Medulla oblongata (tissue), 1 donor: Measurements from ENCODE around the gene WASF2.
"Not testable (repeated sequence)": the region's sequence is repeated elsewhere in the genome, so short reads cannot be mapped to it uniquely, and the experiment has no call there.

Experiments used
- DNase-seq: peaks from one replicate; pipeline ENCODE4 v3.0.0-alpha.2; 2015; ENCODE audit errors: extremely low spot score

The WASF2 gene

DNA sequence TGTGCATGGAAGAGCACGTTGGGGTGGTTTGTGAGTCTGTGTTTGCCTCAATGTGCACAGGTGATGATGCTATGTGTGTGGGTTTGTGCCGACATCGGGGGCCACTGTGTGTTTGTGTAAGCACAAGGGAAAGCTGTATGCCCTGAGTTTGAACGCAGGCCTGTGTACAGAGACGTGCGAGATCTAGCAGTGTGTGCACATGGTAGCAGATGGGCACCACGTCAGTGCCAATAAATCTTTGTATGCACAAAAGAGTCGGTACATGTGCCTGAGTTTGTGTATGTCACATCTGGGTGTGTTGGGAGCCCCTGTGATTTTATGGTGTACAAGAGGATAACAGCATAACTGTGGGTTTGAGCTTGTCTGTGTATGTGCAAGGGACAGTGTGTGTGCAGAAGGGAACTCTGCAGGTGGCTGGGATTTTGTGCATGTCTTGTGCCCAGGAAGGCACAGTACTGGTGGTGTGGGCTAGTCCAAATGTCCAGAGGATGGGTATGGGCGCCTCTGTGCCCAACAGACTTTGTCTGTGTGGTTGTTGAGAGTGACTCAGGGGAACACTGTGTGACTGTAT is 32.0 kb upstream of the WASF2 start:
- DNase-seq = no peak

DNA sequence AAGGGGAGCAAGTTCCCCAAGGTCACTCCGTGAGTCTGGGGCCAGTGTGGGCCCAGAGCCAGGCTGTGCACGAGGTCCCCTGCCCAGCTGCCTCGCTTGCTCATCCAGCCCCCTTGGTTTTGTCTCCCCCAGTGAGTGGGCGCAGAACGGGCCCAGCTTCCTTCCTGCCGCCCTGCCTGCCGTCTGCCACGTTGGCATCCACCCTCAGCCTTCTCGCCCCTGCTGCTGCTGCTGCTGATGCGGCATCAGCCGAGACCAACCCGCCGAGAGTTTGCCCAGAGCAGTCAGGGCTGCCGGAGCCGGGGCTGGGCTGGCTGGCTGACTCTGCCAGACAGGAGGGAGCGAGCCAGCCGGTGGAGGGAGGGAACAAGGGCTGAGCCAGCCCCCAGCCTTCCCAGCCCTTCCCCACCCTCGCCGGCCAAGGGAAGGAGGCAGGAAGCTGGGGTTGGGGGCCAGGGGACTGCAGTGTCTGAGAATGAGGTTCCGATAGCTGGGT is 31.4 kb upstream of the WASF2 start:
- no peak for DNase-seq

DNA sequence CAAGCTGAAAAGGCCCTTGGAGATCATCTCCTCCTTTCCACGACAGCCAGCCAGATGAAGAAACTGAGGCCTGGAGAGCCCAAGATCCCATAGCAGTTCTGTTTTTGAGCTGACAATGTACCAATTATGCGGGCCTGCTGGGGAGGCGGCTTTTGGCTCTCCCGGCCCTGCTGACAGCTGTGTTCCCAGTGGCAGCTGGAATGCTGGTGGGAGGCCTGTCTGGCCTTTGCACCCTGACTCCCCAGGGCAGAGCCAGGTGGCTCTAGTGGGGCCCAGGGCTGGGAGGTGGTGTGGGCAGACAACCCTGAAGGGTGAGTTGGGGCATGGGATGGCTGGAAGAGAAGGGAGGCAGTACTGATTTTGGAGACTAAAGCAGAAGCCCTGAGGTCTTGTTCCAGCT is 30.7 kb upstream of the WASF2 start:
- DNase-seq = no peak

DNA sequence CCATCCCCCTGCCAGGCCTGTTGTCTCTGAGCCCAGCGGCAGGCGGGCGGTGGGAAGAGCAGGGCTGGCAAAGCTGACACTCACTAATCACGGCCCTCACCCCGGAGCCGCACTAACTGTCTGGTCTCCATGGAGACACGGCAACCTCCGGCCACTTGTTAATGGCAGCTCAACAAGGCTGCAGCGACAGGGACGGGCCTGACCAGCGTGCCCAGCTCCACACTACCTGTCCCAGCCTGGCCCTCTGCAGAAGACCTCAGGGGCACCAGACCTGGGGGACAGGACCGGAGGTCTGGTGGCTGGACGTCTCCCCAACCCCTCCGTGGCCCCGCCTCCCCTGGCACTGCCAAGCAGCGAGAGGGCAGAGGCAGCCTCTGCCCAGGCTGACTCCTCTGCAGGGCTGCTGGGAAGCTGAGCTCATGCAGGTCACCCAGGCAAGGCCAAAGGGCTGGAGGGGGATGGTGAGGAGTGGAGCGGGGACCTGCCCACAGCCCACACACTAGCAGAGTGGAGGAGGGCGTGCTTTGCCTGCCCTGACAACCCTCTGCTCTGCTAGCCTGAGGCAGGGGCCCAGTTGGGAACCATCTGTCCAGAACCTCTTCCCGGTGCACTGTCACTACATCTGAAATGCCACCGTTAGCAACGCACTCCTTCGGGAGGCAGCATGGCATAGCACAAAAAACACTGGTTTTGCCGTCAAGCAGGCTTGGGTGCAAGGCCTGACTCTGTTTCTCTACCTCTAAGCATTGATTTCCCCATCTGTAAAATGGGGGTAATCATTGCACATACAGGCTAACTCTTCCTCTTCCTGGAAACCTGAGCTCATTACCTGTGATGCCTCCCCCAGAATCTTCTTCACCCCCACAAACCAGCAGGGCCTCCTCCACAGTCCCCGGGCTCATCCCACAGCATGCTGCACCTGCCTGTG is 29.6 kb upstream of the WASF2 start:
- DNase-seq = peak; percentile 74

DNA sequence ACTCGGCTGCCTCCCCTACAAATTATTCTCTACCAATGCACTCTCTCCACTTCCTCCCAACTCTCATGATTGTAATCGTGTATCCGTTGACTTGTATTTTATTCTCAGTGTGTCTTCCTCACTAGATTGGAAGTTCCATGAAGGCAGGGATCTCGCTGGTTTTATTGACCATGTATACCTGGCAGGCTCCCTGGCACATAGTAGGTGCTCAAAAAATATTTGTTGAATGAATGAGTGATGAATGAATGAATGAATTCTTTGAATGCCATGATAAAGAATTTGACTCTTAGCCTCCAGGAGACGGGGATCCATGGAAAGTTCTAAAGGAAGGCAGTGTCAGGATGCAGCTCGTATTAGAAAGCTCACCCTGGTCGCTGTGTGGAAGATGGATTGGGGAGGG is 28.8 kb upstream of the WASF2 start:
- no peak for DNase-seq

DNA sequence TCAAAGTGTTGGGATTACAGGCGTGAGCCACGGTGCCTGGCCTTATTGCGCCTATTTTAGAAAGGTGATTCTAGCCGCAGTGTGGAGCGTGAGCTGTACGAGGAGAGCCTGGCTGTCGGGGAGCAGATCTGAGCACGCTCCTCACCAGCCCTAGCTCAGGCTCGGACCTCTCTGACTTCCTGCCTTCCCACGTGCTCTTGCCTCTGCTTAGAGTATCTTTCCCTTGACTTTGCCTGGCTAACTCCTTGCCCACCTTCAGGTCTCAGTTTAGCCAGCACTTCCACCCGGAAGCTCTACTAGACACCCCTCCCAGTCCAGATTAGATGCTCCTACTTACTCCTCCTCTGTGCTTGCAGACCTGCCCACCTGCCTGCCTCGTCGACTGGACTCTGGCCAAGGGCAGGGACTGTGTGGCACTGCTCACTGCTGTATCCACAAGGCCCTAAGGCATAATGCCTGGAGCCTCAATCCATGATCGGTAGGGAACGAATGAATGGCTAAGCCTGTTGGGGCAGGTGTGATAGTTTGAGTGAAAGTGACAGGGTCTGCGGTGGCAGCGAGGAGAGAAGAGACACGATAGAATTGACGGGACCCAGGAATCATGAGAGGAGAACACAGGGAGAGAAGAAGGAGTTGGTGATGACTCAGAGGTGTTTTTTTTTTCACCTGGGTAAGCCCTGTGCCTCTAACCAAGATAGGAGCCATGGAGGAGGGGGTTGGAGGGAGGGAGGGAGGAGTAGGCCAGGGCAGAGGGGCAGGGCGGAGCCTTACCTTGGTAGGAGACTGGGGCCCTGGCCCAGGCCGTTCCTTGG is 28.1 kb upstream of the WASF2 start:
- DNase-seq = no peak

DNA sequence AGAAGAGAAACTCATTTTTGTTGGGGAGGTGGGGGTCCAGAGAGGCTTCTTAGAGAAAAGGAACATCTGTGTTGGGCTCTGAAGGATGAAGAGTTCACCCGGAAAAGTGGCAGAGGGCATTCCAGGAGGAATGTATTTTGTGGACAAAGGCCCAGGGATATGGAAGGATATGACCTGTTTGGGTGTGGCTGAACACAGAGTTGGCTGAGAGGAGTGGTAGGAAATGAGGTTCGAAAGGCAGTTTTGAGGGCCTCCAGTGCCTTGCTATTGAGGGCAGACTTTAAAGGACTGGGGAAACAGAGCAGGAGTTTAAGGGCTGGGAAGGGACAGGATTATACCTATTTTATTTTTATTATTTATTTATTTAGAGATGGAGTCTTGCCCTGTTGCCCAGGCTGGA is 27.3 kb upstream of the WASF2 start:
- no peak for DNase-seq

DNA sequence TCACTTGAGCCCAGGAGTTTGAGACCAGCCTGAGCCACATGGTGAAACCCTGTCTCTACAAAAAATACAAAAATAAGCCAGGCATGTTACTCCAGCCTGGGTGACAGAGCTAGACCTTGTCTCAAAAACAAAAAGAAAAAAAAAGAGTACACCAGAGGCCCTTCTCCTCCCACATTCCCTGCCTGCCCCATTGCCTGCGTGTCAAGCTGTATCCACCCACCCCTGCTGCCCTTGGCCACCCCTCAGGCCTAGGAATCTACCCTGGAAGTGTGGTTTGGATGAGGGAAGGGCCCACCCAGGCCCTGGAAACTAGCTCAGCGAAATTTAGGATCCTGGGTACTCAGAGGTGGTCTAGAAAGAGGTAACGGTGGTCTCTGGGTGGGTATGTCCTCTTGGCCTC is 25.7 kb upstream of the WASF2 start:
- no peak for DNase-seq

DNA sequence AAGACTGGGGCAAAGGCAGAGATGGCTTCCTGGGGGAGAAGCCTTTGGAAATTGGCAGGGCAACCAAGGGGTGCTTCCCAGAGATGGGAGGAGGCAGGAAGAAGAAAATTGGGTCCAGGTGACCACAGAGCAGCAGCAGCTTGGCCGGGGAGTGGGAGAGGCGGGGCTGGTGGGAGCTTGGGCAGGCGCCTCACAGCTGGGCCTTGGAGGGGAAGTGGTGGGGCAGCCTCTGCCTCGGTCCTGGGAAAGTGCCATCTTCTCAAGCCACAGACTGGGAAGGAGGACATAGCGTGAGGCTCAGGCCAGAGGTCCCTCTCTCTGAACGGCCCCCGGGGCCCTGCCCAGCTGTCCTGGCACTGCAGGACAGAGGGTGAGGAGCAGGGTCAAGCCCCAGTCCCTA is 24.0 kb upstream of the WASF2 start:
- no peak for DNase-seq

DNA sequence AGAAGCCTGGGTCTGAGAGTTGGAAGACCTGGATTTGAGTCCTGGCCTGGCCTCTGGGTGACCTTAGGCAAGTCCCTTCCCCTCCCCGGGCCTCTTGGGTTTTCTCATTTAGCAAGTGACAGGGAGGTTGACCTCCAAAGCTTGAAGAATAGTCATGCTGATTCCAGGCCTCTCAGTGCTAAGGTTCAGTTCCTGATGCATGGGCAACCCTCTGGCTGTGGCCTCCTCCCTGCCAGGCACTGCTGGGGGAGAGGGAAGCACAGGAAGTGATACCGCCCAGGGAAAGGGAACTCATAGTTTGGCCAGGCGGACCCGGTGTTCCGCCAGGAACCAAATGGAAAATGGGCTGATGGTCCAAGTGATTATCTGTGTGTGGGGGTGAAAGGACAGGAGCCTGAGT is 23.6 kb upstream of the WASF2 start:
- DNase-seq = no peak

DNA sequence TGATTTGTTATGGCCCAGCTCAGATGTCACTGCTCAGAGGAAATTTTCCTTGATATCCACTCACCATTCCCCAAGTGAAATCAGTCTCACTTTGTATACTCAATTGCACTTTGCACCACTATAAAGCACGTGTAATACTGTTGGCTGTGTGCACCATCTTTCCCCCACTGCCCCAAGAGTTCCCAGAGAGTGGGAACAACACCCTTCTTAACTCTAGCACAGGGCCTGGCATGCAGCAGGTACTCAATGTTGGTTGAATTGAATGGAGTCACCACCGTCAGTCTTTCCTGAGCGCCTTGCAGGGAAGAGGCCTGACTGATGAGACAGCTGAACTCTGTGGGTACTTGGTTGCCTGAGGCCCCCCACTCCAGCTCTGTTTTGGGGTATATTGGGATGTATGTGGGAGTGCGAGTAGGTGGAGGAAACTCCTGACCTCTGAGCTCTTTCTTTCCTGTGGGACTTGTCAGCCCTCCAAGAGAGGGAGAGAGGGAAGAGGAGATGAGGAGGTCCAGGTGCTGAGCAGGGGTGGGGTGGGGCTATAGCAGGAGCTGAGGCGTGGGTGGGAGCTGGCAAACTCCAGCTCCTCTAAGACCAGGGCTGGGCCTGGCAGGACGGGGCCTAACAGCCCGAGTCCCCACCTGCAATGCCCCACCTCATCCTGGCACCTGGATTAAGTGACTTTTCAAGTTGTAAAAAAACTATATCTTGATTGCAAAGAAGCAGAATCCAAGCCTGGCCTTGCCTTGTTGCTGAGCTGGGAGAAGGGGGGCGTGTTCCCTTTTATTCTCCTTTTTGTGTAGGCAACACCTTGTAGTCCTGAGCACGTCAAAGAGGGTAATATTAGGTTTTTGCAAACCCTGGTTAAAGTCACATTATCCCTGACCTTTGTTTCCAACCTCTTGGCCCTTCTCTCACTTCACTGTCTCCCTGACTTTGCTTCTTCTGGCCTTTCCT is 19.4 kb upstream of the WASF2 start:
- DNase-seq = no peak

DNA sequence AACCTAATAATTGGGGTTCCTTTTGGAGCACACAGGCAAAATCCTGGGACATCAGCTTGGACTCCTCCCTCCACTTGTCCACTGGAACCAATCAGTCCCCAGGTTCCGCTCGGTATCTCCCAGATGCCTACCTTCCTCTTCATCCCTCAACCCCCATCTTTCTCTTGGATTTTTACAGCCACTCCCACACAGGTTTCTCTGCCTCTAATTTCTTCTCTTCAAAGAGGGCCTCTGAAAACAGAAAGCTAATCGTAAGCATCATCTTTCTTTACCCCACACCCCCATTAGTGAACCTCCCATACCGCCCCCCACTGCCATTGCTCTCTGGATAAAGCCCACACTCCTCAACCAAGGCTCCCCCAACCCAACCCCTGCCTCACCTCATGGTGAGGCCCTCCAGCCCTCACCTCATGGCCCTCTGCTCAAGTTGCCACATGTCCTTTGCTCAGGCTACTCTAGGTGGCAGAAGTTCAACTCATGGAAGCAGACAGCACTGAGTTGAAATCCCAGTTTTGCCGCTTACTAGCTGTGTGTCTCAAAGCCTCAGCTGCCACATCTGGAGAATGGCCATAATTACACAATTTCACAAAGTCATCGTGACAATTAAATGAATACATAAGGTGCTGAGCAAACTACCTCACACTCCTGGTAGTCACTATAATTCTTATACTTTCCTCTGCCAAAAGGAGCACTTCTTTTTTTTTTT is 18.1 kb upstream of the WASF2 start:
- no peak for DNase-seq

DNA sequence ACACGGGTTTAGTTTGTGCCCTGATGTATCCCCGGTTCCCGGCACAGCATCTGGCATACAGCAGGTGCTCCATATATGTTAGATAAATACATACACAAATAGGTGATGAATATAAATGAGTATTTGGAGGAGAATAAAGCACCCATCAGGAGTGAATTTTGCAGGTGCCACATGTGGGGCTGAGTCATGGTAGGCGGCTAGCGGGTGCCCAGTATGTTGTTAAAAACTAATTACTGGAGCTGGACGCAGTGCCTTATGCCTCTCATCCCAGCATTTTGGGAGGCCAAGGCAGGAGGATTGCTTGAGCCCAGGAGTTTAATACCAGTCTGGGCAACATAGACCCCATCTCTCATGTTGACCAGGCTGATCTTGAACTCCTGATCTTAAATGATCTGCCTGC is 16.7 kb upstream of the WASF2 start:
- no peak for DNase-seq

DNA sequence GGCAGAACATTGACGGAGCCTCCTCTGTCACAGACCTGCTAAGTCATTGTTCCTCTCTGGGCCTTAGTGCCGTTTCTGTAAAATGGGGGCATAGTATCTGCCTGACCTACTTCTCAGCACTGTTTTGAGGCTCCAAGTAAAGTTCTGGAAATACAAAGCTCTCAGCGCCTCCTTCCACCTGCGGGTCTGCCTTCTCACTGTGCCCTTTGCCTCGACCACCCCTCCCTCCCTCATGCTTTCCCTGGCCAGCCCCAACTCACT is 15.4 kb upstream of the WASF2 start:
- no peak for DNase-seq

DNA sequence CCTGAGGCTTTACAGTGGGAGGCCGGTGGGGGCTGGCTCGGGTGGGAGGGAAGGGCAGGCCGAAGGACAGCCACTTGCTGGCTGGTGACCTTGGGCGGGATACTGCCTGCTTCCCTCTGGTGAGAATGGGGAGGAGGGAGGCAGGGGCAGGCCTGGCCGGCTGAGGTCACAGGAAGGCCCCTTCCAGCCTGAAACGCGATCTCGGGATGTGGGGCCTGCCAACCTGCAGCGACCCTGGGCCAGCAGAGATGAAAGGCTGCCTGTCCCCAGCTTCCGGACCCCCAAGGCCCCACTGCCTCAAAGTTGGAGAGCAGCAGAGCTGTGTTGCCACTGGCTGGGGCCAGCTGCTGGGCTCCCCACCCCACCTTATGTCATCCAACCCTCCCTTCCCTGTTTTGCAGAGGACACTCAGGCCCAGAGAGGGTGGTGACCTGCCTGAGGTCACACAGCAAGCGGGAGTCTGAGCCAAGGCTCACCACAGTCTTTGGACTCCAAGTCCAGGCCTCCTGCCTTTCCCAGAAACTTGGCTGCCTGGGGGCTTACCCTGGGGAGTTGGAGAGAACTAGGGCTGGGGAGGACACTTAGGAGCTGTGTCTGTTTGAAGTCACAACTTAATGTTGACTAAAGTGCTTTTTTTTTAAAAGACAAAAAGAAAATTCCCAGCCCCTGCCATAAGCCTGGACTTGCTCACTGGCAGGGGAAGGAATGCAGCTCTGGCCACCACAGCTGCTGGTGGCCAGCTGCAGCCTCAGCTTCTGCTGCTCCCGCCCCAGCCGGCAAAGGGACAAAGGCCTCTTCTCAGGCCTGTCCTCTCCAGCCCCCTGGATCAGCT is 14.8 kb upstream of the WASF2 start:
- peak; percentile 95 for DNase-seq

DNA sequence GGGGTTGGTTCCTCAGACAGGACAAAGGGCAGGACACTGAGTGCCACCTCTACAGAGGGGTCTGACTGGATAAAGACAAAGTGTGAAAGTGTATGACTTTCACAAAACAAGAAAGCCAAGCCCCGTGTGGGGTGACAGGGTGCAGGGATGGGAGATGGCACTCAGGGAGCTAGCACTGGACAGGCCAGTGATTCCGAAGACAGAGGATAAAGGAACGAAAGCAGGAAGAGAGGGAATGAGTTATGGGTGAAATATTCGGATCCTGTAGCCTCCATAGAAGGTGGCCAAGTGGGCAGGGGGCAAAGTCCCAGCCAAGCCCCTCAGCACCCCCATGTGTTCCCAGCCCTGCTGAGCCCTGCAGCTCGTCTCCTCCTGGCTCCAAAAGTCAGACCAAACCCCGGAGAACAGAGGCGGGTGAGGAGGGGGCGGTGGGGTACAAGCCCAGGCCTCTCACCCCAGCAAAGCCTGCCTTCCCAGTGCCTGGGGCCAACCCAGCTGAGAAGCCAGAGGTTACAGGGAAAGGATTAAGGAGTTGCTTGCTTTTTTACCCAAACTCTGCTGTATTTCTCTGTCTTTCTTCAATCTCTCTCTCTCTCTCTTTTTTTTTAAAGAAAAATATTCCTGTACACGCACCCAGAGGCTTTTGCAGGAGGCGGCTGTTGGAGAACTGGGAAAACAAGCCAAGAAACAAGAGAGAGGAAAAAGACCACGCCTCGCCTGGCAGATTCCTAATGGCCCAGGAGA is 14.0 kb upstream of the WASF2 start:
- DNase-seq = peak; percentile 79

DNA sequence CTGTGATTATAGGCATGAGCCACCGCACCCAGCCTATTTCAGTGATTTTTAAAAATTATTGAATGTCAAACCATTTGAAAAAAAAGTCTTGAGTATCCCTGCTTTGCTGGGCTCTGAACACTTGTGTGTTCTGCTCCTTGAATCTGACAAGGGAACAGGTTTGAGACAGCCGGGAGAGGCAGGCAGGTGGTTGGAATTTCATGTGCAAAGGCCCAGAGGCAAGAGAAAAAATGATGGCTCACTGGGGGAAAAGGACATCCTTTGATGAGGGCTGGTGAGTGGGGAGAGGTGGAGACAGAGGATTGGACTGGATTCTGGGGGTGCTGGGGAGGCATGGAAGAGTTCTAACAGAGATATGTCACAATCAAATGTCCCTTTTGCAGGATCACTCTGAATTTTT is 13.1 kb upstream of the WASF2 start:
- DNase-seq = no peak

DNA sequence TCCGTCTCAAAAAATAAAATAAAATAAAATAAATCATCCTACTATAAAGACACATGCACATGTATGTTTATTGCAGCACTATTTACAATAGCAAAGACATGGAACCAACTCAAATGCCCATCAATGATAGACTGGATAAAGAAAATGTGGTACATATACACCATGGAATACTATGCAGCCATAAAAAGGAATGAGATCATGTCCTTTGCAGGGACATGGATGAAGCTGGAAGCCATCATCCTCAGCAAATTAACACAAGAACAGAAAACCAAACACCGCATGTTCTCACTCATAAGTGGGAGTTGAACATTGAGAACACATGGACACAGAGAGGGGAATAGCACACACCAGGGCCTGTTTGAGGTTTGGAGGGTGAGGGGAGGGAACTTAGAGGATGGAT is 11.2 kb upstream of the WASF2 start:
- not testable (repeated sequence) for DNase-seq

DNA sequence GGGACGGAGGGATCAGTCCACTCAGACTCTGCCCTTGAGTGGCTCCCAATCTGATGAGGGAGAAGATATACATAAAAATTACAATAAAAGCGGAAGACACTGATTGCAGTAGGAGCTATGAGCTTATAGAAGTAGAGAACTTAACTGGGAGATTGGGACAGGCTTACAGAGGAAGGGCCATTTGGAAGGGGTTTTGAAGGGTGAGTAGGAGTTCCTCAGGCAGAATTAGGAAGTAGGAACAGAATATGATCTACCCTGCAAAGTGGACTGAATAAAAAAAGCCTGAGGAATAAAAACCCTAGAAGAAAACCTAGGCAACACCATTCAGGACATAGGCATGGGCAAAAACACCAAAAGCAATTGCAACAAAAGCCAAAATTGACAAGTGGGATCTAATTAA is 9.2 kb upstream of the WASF2 start:
- DNase-seq = no peak
